GM19468 (cell line): ENCODE data around the gene ZNF777.
"Not testable (repeated sequence)": the region's sequence is repeated elsewhere in the genome, so short reads cannot be mapped to it uniquely, and the experiment has no call there.

Experiments
- ATAC-seq: cut with Tn5 transposase; IDR thresholded peaks from one replicate; pipeline ENCODE4 v1.9.1; 2021; ENCODE audit warnings: mild to moderate bottlenecking, moderate library complexity, moderate number of reproducible peaks; ENCODE audit not compliant: unreplicated experiment; ENCODE audit errors: extremely low read depth

ZNF777 gene

DNA sequence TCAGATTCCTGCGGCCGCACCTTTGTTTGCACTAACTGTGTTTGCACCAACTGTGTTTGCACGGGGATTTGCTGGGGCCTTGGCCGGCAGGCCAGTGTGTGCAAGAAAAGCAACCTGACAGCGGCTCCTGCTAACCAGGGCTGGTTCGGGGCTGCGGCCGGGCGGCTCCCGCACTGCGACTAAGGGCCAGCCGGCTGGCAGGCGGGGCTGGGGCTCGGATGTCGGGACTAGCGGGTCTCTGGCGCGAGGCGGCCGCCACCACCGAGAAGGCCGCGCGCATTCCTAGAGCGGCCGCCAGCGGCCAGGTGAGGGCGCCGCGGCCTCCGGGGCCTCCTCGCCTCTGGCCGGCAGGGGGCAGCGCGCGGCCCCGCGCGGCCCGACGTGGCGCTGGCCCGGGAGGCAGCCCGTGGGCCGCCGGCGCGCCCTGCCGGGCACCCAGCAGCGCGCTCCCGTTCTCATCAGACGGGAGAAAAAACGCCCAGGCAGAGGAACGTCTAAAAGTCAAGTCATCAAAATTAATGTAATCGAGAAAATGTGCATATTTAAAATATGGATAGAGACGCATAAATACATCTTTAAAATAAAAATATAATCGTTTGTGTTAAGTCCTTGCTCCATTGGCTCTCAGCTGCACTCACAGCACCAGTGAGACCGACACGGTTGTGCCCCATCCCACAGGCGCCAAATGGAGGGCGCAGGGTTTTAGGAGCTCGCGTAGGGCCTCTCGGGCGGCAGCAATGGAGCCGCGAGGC is 38.5 kb downstream of the ZNF777 start:
- peak; percentile 98 for ATAC-seq

DNA sequence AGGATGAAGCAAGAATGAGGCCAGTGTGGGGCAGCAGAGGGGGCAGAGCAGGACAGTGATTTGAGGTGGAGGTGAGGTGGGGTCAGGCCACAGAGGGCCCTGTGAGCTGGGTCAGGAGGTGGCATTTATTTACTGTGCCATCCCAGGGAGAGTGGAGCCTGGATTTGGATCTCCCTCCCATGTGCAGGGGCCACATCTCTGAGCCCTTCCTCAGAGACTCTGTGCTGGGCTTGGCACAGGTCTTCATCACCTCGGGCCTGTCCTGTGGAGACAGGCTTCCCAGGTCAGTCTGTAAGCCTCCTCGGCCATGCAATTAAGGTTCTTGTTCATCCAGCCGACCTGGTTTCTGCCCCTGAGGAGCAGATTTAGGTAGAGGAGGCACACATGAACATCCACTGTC is 40.9 kb downstream of the ZNF777 start:
- no peak for ATAC-seq

DNA sequence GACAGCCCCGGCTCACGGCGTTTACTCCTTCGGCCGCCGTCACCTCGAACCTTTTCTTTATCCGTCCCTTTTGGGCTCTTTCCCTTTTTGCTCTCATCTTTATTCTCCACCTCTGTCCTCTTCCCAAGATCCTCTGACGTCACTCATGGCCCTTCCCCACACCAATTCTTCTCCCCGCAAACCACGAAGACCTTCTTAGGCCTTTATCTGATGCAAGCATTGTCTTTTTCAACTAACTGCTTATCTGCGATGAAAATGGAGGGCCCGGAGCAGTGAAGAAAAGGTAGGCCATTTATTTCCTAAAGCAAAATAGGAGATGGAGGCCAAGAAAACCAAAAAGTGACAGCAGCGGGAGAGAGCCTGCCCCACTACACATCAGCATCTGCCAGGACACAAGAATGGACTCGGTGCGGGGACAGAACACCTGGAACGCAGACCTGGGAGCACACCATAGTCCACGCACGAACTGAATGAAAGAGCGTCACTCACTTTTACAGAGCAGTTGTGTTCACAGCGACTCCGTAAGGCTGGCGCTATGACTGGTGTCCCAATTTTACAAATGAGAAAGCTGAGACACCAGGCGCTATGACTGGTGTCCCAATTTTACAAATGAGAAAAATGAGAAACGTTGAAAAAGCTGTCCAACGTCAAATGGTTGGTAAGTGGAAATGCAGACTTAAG is 45.3 kb downstream of the ZNF777 start:
- no peak for ATAC-seq

DNA sequence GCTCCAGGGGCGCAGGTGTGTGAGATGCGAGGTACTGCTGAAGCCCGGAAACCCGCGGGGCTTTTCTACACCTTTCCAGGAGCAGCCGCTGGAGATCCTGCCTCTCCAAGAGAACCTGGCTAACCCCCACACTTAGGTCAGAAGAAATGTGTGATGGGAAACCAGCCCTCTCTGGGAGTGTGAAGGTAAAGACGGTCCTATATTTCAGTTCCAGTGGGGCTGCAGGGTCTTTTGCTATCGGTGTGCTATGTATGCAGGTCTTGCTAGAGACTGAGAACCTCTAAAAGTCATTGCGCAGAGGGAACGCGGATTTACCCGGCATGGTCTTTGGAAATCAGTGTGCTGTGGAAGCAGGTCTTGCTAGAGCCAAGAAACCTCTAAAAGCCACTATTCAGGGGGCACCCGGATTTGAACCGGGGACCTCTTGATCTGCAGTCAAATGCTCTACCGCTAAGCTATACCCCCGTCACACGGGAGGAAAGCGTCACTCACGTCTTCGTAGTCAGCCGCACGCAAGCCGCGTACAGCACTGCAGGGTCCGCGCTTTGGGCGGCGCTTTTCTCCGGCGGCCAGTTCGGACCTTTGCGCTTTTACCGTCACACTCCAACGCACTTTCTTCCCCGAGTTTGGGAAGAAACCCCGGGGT is 46.0 kb downstream of the ZNF777 start:
- no peak for ATAC-seq

DNA sequence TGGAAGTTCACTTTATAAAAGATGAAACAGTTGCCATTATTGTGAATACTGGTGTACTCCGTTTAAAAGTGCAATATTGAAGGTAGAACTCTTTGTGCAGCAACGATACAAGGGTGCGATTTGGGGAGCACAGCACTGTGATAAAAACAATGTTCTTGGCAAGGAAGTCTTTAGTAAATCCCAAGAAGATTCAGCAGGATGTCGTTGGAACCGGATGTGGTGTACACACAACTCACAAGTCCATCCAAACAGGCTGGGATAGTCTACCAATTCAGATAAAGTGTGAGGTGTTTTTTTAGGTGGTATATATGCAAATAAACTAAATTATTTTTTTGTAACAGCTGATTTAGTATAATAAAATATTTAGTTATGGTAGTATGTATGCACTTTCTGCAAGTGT is 46.7 kb downstream of the ZNF777 start:
- no peak for ATAC-seq

DNA sequence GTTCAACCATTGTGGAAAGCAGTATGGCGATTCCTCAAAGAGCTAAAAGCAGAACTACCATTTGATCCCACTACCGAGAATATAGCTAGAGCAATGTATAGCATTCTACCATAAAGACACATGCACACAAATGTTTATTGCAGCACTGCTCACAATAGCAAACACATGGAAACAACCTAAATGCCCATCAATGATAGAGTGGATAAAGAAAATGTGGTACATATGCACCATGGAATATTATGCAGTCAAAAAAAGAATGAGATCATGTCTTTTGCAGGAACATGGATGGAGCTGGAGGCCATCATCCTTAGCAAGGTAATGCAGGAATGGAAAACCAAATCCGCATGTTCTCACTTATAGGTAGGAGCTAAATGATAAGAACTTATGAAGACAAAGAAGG is 47.8 kb downstream of the ZNF777 start:
- ATAC-seq, result not testable (repeated sequence)

DNA sequence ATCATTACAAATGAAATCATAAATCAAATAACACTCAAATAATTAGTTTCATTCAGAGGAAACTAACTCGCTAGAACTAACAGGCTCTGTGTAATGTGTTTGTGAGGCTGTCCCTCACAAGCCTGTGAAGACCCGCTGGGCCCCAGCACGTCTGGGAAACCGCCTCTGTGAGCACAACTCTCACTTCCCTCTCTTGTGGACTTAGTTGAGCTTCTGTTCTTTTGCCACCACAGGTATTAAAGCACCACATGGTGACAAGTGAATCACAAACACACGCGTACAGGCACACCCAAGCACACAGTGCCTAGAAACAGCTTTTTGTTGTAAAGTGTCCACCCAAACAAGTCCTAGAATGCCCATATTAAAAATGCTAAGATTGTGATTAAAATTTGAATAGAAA is 51.0 kb downstream of the ZNF777 start:
- no peak for ATAC-seq

DNA sequence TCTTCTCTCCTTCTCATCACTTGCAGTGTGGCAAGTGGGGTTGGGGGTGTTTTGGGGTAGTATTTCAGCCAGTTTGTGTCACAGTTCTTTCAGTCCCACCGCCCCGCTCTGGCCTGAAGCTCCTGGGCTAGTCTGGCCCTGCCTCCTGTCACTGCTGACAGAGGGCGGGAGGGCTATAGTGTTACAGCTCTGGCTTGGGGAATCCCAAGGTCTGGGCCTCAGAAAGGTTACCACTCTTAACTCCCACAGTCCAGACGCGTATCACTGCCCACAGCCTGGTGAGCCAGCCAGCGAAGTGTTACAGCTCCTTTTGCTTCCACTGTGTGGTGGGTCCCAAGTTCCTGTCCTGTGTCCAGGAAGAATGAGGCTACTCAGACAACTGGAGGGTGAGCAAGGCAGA is 56.0 kb downstream of the ZNF777 start:
- ATAC-seq, result no peak

DNA sequence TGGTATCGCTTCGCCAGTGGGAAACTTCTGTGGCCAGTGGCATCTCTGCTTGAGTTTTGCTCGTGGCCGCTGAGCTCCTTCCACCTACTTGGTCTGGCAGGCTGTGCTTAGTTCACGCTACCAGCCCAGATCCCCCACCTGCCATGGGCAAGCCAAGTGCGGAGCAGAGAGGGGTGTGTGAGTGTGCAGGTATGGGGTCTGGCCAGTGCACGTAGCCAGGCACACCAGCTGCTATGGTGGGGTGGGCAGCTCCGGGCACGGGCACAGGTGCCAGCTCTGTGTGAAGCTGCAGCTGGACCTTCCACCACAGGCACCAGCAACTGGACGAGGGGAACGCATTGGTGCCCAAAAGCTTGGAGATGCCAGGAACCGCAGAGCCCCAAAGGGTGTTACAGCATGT is 56.5 kb downstream of the ZNF777 start:
- ATAC-seq, result no peak

DNA sequence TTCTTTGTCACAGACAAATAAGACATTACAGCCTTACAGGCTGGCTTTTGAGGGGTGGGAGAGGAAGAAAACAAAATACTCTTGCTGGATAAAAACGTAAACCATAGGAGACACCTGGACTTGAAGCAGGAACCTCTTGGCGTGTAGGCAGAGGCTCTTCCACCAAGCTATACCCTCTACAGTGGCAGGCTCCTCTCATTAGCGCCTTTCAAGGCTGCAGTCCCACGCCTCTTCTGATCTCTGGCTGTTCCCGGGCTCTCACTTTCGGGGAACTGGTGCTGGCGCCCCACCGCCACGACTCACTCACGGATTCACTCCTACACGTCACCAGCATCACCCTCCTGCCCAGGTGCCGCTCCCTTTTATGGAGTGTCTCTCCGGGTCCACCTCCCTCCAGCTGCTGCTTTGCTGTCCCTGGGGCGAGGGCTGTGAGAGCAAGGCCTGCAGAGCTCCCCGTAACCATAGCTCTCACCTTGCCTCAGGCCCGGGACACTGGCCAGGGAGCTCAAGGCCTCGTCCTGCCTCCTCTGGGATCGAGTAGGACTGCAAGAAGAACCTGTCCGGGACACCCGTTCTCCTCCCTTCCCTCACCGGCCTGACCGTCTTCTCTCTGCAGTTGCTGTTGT is 62.6 kb downstream of the ZNF777 start:
- no peak for ATAC-seq

DNA sequence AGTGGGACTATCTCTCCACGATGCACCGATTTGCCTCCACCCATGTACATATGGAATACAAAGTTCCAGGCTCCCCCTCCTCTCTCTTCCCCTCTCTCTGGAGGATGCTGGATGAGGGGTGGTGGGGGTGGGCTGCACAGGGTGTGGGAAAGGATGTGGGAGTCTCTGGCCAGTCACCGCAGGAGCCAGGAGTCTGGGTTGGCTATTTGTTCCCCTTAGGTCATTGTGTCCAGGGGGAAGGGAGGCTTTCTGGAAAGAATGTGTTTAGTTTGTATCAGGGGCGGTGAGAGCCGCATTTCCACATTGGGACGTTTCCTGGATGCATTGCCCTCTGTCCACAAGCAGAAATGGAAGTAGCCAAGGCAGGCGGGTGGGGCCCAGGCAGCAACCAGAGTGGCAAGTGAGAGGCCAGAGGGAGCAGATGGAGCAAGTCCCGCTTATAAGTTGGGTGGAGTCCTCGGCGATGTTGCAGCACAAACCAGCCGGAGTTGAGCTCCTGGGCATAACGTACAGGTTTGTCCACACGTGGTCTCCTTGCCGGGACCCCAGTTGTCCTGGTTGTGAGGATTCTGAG is 63.3 kb downstream of the ZNF777 start:
- ATAC-seq, result no peak

DNA sequence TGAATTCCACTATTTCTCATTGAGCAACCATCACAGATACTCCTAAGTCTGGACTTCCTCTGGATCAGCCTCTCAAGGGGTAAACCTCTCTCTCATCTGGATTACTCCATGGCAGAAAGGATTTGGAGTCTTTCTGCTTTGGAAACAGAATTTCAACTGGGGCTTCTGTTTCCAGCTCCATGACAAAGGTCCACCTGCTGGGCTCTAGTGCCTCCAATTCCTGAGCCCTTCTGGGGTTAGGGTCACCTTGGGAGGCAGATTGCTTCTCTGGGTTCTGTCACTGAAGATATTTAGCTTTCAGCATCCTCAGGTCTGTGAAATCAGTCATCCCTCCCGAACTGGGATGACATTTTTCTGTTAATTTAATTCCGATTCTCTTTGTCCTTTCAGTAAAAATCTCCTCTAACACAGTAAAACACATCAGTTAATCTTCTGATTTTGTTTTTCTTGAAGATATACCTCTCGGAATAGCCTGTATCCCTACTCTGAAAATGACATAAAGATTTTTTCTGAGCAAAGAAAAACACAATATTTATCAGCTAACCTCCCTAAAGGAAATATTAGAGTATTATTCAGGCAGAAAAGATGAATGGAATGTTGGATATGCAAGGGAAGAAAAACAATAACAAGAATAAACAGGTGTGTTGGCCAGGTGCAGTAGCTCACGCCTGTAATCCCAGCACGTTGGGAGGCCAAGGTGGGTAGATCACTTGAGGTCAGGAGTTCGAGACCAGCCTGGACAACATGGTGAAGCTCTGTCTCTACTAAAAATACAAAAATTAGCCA is 72.1 kb downstream of the ZNF777 start:
- not testable (repeated sequence) for ATAC-seq

DNA sequence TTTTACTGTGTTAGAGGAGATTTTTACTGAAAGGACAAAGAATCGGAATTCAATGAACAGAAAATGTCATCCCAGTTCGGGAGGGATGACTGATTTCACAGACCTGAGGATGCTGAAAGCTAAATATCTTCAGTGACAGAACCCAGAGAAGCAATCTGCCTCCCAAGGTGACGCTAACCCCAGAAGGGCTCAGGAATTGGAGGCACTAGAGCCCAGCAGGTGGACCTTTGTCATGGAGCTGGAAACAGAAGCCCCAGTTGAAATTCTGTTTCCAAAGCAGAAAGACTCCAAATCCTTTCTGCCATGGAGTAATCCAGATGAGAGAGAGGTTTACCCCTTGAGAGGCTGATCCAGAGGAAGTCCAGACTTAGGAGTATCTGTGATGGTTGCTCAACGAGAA is 74.3 kb downstream of the ZNF777 start:
- not testable (repeated sequence) for ATAC-seq

DNA sequence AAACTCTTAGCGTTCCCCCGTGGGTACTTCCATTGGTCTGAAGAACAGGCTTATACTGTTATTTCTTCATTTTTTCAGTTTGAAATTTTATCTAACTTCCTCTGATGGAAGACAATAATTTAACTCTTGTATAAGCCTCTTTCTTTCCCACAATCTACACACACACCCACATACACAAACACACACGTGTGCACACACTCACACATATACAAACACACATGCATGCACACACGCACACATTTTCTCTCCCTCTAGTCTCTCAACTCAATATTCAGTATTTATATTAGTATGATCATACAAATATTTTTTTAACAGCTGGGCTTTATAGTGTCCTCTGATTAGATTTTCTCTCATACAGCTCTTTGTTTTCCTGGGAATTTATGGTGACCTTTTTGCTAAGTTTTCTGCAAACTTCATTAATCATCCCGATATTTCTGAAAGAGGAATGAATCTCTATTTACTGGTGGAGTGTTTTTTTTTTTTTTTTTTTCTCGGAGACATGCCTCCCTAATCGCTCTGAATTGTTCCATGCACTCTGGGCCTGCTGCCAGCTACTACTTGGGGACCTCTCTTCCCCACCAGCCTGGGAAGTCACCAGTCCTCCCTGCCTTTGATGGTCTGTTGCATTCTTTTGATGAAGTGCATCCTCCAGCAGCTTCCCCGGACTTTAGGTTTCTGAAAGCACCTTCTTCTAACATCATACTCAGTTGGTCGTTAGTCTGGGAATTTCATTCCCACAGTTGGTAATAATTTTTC is 75.5 kb downstream of the ZNF777 start:
- ATAC-seq, result no peak
